Measurements from ENCODE around the gene SLC5A10.

GRCh38 chr17:18971801-18972200, 19.8 kb downstream of the SLC5A10 start:
- TF ChIP-seq CTCF (IDR thresholded peaks at IDR 0.05) = no peak
- TF ChIP-seq, protein P1, sequence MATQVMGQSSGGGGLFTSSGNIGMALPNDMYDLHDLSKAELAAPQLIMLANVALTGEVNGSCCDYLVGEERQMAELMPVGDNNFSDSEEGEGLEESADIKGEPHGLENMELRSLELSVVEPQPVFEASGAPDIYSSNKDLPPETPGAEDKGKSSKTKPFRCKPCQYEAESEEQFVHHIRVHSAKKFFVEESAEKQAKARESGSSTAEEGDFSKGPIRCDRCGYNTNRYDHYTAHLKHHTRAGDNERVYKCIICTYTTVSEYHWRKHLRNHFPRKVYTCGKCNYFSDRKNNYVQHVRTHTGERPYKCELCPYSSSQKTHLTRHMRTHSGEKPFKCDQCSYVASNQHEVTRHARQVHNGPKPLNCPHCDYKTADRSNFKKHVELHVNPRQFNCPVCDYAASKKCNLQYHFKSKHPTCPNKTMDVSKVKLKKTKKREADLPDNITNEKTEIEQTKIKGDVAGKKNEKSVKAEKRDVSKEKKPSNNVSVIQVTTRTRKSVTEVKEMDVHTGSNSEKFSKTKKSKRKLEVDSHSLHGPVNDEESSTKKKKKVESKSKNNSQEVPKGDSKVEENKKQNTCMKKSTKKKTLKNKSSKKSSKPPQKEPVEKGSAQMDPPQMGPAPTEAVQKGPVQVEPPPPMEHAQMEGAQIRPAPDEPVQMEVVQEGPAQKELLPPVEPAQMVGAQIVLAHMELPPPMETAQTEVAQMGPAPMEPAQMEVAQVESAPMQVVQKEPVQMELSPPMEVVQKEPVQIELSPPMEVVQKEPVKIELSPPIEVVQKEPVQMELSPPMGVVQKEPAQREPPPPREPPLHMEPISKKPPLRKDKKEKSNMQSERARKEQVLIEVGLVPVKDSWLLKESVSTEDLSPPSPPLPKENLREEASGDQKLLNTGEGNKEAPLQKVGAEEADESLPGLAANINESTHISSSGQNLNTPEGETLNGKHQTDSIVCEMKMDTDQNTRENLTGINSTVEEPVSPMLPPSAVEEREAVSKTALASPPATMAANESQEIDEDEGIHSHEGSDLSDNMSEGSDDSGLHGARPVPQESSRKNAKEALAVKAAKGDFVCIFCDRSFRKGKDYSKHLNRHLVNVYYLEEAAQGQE (IDR thresholded peaks at IDR 0.05; ENCODE audit: insufficient read depth in 1 of 2, low read depth in 2 of 2, low read length in 1 of 2) = no peak
- TF ChIP-seq SIN3A (IDR thresholded peaks at IDR 0.05; ENCODE audit: borderline replicate concordance, insufficient read depth, low read depth, low read length) = no peak

Data from Panc1 (cell line).